Measurements from ENCODE around the gene XRRA1.

DNA sequence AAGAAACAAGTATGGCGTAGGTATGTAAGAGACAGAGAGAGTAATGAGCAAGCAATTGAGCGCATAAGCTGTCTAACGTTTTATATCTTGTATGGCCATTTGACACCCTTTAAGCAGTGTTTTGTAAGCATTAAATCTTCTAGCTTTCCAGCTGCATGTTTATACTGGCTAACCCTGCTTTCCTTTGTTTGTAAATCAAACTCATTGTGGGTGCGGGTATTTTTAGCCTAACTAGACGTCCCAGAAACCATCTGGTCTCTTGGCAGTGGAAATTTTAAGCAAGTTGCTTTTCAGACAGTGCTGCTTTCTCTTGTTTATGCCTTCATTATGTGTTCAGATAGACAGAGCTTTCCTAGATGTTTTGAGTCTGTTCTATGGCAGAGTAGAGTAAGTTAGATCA lies 126.7 kb downstream of the XRRA1 start:
- no peak for TF ChIP-seq CTCF (conservative IDR thresholded peaks at IDR 0.05; ENCODE audit: low read length)
- TF ChIP-seq EZH2phosphoT487 (IDR thresholded peaks at IDR 0.05; ENCODE audit: borderline replicate concordance), result no peak
